ENCODE data around the gene CD74.

Gene CD74

GRCh38 chr5:150353032-150353675 lies 59.6 kb downstream of the CD74 start:
- peaks cover 20% of the 10 kb centered on the region for H3K4me1 Mint-ChIP-seq
- H3K36me3 Mint-ChIP-seq (ENCODE audit: insufficient read depth): peaks cover 6% of the 10 kb centered on the region
- no peak overlapping the region for H3K27ac Mint-ChIP-seq (ENCODE audit: low read depth)
- DNase-seq (ENCODE audit: low spot score in 2 of 2) (no peak), ATAC-seq (replicated peaks; ENCODE audit: extremely low read depth, poor library complexity, severe bottlenecking) (no peak)
- no peaks in the 10 kb centered on the region for H3K27me3 Mint-ChIP-seq
- H3K9me3 Mint-ChIP-seq: no peaks in the 10 kb centered on the region
- no peak overlapping the region for H3K4me3 Mint-ChIP-seq

GRCh38 chr5:150352244-150353031 lies 60.3 kb downstream of the CD74 start:
- no peak for DNase-seq (ENCODE audit: low spot score in 2 of 2)
- Mint-ChIP-seq H3K4me1 (peaks cover 20% of the 10 kb centered on the region), H3K27me3 (no peaks in the 10 kb centered on the region), H3K36me3 (ENCODE audit: insufficient read depth) (peaks cover 6% of the 10 kb centered on the region), H3K27ac (ENCODE audit: low read depth) (no peak overlapping the region), H3K4me3 (no peak overlapping the region), H3K9me3 (no peaks in the 10 kb centered on the region)
- no peak for ATAC-seq (replicated peaks; ENCODE audit: extremely low read depth, poor library complexity, severe bottlenecking)

All from central memory CD8-positive, alpha-beta T cell (primary cell).